HepG2 (cell line): ENCODE results near the gene MKRN1. TPM values are rescaled to one million over a fixed set of nuclear protein-coding genes. Genes with fewer than 3 reads are reported as not detected.

Source experiments
- ATAC-seq: fragments of 200-7000 bp; cut with Tn5 transposase; 3 replicates; pipeline ENCODE4 v1.9.1; 2020; ENCODE audit warnings: mild to moderate bottlenecking, moderate library complexity
- BruUV-seq: library from RNA; stranded (reverse); fragments of 400-500 nt; replicated peaks from 2 replicates; lab custom pipeline; 2021; lab: Mats Ljungman, UMichigan
- CTCF ChIA-PET: fragments of 300-600 bp; formaldehyde crosslinking; extraction: SDS; loops from one replicate; lab custom pipeline; 2021; ENCODE audit warnings: low total read pairs, inconsistent platforms, low intra/inter-chr PET ratio; lab: Yijun Ruan, JAX
- POLR2A ChIA-PET: fragments of 350-600 bp; sonication (Branson Sonifier 250); formaldehyde crosslinking; loops from one replicate; lab custom pipeline; 2020; ENCODE audit warnings: antibody characterized with exemption, inconsistent platforms; lab: Yijun Ruan, JAX
- DNase-seq: peaks from one replicate; pipeline ENCODE4 v3.0.0-alpha.2; 2015; ENCODE audit warnings: low spot score
- FAIRE-seq: peaks from 3 replicates; lab custom pipeline; 2011; peaks lifted over from hg19 to GRCh38; lab: Jason Lieb, UNC
- H2AFZ ChIP-seq: one replicate; pipeline ENCODE4 v1.6.1; 2011; ENCODE audit warnings: low read length, inconsistent platforms
- H3K27ac ChIP-seq: fragments of 300-600 bp; 3 replicates; pipeline ENCODE4 v1.8.0; 2011; ENCODE audit warnings: mixed run types, mild to moderate bottlenecking, mixed read lengths, low read length, inconsistent platforms; ENCODE audit not compliant: insufficient read depth; ENCODE audit errors: extremely low read length
- H3K27me3 ChIP-seq, 2 experiments: fragments of 200-600 bp in 1 of 2; 2 replicates in 1 of 2; 3 replicates in 1 of 2; pipeline versions ENCODE4 v1.6.0 to v1.8.0; 2011; ENCODE audit warnings: low read length in 2 of 2, mild to moderate bottlenecking in 2 of 2, moderate library complexity in 2 of 2, inconsistent platforms in 1 of 2; ENCODE audit not compliant: insufficient read depth in 2 of 2, control insufficient read depth in 1 of 2
- H3K36me3 ChIP-seq, 2 experiments: fragments of 200-600 bp in 1 of 2; replicated peaks in 1 of 2; 2 replicates in 1 of 2; 3 replicates in 1 of 2; pipeline versions ENCODE4 v1.5.1 to v1.8.0; 2011; ENCODE audit warnings: low read length in 2 of 2, inconsistent platforms in 1 of 2; ENCODE audit not compliant: insufficient read depth in 2 of 2, control insufficient read depth in 1 of 2
- H3K4me1 ChIP-seq: 2 replicates; pipeline ENCODE4 v1.5.1; 2012; ENCODE audit warnings: low read length, inconsistent platforms; ENCODE audit not compliant: insufficient read depth
- H3K4me2 ChIP-seq: 2 replicates; pipeline ENCODE4 v1.6.0; 2011; ENCODE audit warnings: low read depth, low read length, inconsistent platforms
- H3K4me3 ChIP-seq, 3 experiments: fragments of 200-600 bp in 1 of 3; sonication (generic), shearing (Covaris generic) in 1 of 3; replicated peaks in 1 of 3; 2 replicates each; pipeline ENCODE4 v1.5.1; 2011 to 2016; ENCODE audit warnings: low read length in 3 of 3, inconsistent platforms in 2 of 3, low read depth in 2 of 3, mild to moderate bottlenecking in 2 of 3, control low read depth in 1 of 3, mixed read lengths in 1 of 3; ENCODE audit not compliant: insufficient read depth in 1 of 3
- H3K79me2 ChIP-seq: one replicate; pipeline ENCODE4 v1.6.1; 2011; ENCODE audit warnings: low read length, inconsistent platforms; ENCODE audit not compliant: insufficient read depth
- H3K9ac ChIP-seq: 2 replicates; pipeline ENCODE4 v1.6.0; 2011; ENCODE audit warnings: mild to moderate bottlenecking, low read depth, low read length, inconsistent platforms; ENCODE audit not compliant: insufficient read depth
- H3K9me3 ChIP-seq: 2 replicates; pipeline ENCODE4 v1.5.1; 2012; ENCODE audit warnings: mild to moderate bottlenecking, low read length
- H4K20me1 ChIP-seq: 2 replicates; pipeline ENCODE4 v1.6.0; 2011; ENCODE audit warnings: inconsistent platforms, mild to moderate bottlenecking, low read length, moderate library complexity; ENCODE audit not compliant: insufficient read depth
- ATF7-NPFF ChIP-seq: sonication (generic); formaldehyde crosslinking; IDR thresholded peaks from 2 replicates; pipeline ENCODE4 v1.8.1; 2023; ENCODE audit warnings: mild to moderate bottlenecking, low read depth, missing genetic modification reagents, moderate library complexity
- MTA3 ChIP-seq: sonication (generic); formaldehyde crosslinking; IDR thresholded peaks from 2 replicates; pipeline ENCODE4 v1.4.0; 2020; ENCODE audit warnings: missing genetic modification reagents
- SRSF1 ChIP-seq: fragments of 200-400 bp; formaldehyde crosslinking; optimal IDR thresholded peaks from 2 replicates; pipeline ENCODE3; 2017; ENCODE audit warnings: mild to moderate bottlenecking, low read depth, low read length, moderate library complexity
- STAT5B ChIP-seq: sonication (generic); formaldehyde crosslinking; IDR thresholded peaks from 2 replicates; pipeline ENCODE4 v1.4.0; 2020; ENCODE audit warnings: missing genetic modification reagents
- ZNF430 ChIP-seq: sonication (generic); formaldehyde crosslinking; IDR thresholded peaks from 2 replicates; pipeline ENCODE4 v1.9.0; 2021; ENCODE audit warnings: mild to moderate bottlenecking, missing genetic modification reagents
- ZNF562 ChIP-seq: sonication (generic); formaldehyde crosslinking; IDR thresholded peaks from 2 replicates; pipeline ENCODE4 v1.8.0; 2022; ENCODE audit warnings: missing genetic modification reagents, borderline replicate concordance
- ZNF724P ChIP-seq: sonication (generic); formaldehyde crosslinking; IDR thresholded peaks from 2 replicates; pipeline ENCODE4 v1.8.0; 2022; ENCODE audit warnings: missing genetic modification reagents, borderline replicate concordance
- WGBS: methylation state at CpG from one replicate; pipeline ENCODE4 v1.1.6; 2017; ENCODE audit warnings: low lambda C conversion rate; 5-methylcytosine and 5-hydroxymethylcytosine counted together
- in situ Hi-C: cut with HindIII; loops from 2 replicates; pipeline ENCODE4 v1.10.0; 2017; ENCODE audit warnings: low pct_unique_long_range_greater_than_20kb; ENCODE audit not compliant: extremely low pct_ligation_motif_present
- intact Hi-C: fragments of 100-400 bp; cut with micrococcal nuclease; formaldehyde crosslinking; loops from one replicate; pipeline ENCODE4 v1.10.0; 2022; ENCODE audit not compliant: unreplicated experiment
- polyA plus RNA-seq, 8 experiments: library from polyadenylated mRNA; depleted of rRNA in 3 of 8; stranded (reverse) in 7 of 8; unstranded in 1 of 8; fragments of >200 nt; fragmentation: Illumina TruSeq in 4 of 8; extraction: Trizol in 4 of 8; gene quantifications; 2 replicates each; pipeline versions ENCODE4 v1.2.1 to v1.2.3, GENCODE V29; 2011 to 2016; ENCODE audit warnings: low read depth in 4 of 8, missing spikeins in 1 of 8, mixed read lengths in 1 of 8; ENCODE audit not compliant: insufficient read depth in 1 of 8
- total RNA-seq, 5 experiments: library from RNA; depleted of rRNA; stranded (reverse); fragments of >200 nt; fragmentation: Illumina TruSeq; extraction: Trizol; gene quantifications; 2 replicates each; pipeline ENCODE4 v1.2.3, GENCODE V29; 2016; ENCODE audit warnings: low read depth in 1 of 5
- TF ChIP-seq, protein P1 (sequence below): sonication (generic); formaldehyde crosslinking; IDR thresholded peaks from 2 replicates; pipeline ENCODE4 v1.4.0; 2020; ENCODE audit warnings: missing genetic modification reagents
- TF ChIP-seq, protein P2 (sequence below): sonication (generic); formaldehyde crosslinking; IDR thresholded peaks from 2 replicates; pipeline ENCODE4 v1.8.1; 2023; ENCODE audit warnings: mild to moderate bottlenecking, missing genetic modification reagents, borderline replicate concordance
- TF ChIP-seq, protein P3 (sequence below): sonication (generic); formaldehyde crosslinking; IDR thresholded peaks from 2 replicates; pipeline ENCODE4 v1.9.0; 2021; ENCODE audit warnings: missing genetic modification reagents, borderline replicate concordance

The MKRN1 gene
- total and polyA plus RNA-seq, 2 of the 13 experiments (the other 11 are each of a cell fraction or from before 2014, with no cell fraction given) = 28.5 to 32.8 TPM

DNA sequence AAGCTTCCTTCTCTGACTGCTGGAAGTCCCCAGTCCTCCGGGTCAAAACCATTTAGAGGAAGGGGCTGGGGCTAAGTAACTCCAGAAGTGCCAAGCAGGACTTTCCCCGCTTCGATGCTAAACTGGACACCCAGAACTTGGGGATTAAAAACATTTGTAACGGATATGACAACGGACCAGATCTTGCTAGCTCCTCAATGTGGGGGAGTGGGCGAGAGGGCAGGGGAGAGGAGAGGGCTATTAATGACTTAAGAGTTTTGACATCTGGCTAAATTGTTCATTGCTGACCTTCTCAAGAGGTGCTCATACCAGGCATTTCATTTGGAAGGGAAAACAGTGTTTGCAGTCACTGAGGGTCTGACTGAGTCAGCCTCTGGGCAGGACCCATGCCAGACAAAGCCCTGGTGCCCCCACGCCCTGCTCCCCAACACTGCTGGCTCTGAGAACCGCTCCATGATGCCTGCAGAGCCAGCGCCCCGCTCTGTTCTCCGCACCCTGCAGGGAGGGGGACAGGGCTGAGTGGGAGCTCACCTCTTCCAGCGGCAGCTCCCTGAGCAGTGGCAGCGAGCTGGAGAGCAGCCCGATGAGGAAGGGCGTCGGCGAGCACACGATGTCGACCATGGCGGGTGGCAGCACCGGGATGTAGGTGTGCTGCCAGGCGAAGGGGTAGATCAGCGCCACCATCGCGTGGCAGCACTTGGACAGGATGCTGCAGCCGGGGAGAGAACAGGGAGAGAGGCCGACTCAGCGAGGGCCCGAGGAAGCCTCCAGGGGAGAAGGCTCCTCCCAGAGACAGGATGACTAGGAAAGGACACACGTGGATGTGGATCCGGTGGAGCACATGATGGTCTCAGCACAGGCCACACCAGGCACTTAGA lies 47.7 kb upstream of the MKRN1 start:
- H3K27ac ChIP-seq = no peak overlapping the region
- DNase-seq (no peak), ATAC-seq (peak; percentile 39; the same call in 2 of the 3 replicates), FAIRE-seq (no peak)
- no TSS peak for BruUV-seq
- H3K79me2 ChIP-seq = no peaks in the 10 kb centered on the region
- H3K9me3 ChIP-seq = no peaks in the 10 kb centered on the region
- ChIA-PET POLR2A (no interaction called here), CTCF (no interaction called here)
- H3K4me3 ChIP-seq = no peak overlapping the region
- H3K36me3 ChIP-seq = no peaks in the 10 kb centered on the region
- no peak for TF ChIP-seq ZNF724P (CRISPR knock-in tag)
- TF ChIP-seq, protein P1, sequence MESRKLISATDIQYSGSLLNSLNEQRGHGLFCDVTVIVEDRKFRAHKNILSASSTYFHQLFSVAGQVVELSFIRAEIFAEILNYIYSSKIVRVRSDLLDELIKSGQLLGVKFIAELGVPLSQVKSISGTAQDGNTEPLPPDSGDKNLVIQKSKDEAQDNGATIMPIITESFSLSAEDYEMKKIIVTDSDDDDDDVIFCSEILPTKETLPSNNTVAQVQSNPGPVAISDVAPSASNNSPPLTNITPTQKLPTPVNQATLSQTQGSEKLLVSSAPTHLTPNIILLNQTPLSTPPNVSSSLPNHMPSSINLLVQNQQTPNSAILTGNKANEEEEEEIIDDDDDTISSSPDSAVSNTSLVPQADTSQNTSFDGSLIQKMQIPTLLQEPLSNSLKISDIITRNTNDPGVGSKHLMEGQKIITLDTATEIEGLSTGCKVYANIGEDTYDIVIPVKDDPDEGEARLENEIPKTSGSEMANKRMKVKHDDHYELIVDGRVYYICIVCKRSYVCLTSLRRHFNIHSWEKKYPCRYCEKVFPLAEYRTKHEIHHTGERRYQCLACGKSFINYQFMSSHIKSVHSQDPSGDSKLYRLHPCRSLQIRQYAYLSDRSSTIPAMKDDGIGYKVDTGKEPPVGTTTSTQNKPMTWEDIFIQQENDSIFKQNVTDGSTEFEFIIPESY = peak; percentile 92
- no peak overlapping the region for H2AFZ ChIP-seq
- WGBS = 63% methylated on average over 18 of the region's 31 CpGs
- no peaks in the 10 kb centered on the region for H4K20me1 ChIP-seq
- in situ Hi-C loops = no loop called here
- no peak overlapping the region for H3K9ac ChIP-seq
- H3K4me1 ChIP-seq = peaks cover 7% of the 10 kb centered on the region; the same call in 1 of the 2 replicates
- H3K4me2 ChIP-seq = no peak overlapping the region
- intact Hi-C loops = no loop called here
- peaks cover 0 to 18% of the 10 kb centered on the region in 2 experiments; a peak in 2 of 5 replicates for H3K27me3 ChIP-seq

DNA sequence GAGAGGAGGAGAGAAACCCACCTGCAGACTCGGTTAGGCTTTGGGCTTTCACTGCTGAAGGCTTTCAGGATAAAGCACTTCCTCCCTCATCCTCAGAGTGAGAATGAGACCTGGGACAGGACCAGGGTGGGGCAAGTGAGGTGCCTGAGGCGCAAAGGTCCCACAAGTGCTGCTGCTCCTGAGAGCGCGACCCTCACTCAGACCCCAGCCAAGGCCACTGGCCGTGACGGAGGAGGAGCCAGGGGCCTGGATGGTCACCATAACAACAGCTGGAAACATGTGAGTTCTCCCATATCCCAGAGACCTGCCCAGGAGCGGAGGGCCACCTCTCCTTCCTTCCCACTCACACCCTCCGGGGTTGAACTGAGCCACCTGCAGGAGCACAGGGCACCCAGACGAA lies 46.9 kb upstream of the MKRN1 start:
- Histone ChIP-seq H3K79me2 (no peaks in the 10 kb centered on the region), H3K27ac (no peak overlapping the region), H4K20me1 (no peaks in the 10 kb centered on the region), H3K4me1 (peaks cover 14% of the 10 kb centered on the region; the same call in 1 of the 2 replicates), H3K27me3 (peaks cover 0 to 18% of the 10 kb centered on the region in 2 experiments; a peak in 2 of 5 replicates), H2AFZ (no peak overlapping the region), H3K4me3 (no peak overlapping the region), H3K9me3 (no peaks in the 10 kb centered on the region), H3K9ac (no peak overlapping the region), H3K36me3 (no peaks in the 10 kb centered on the region), H3K4me2 (no peak overlapping the region)
- 13% methylated on average over 4 of the region's 9 CpGs for WGBS
- DNase-seq (no peak), ATAC-seq (peak; percentile 50), FAIRE-seq (no peak)
- BruUV-seq = no TSS peak
- in situ Hi-C loops = no loop called here
- CTCF ChIA-PET = no interaction called here
- POLR2A ChIA-PET = no interaction called here
- intact Hi-C loops = no loop called here
- TF ChIP-seq ZNF562 (CRISPR knock-in tag) (no peak), MTA3 (CRISPR knock-in tag) (no peak), STAT5B (no peak), SRSF1 (no peak), ATF7-NPFF (CRISPR knock-in tag) (no peak), ZNF430 (CRISPR knock-in tag) (no peak)
- TF ChIP-seq, protein P2, sequence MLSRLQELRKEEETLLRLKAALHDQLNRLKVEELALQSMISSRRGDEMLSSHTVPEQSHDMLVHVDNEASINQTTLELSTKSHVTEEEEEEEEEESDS (CRISPR knock-in tag) = no peak
- TF ChIP-seq, protein P3, sequence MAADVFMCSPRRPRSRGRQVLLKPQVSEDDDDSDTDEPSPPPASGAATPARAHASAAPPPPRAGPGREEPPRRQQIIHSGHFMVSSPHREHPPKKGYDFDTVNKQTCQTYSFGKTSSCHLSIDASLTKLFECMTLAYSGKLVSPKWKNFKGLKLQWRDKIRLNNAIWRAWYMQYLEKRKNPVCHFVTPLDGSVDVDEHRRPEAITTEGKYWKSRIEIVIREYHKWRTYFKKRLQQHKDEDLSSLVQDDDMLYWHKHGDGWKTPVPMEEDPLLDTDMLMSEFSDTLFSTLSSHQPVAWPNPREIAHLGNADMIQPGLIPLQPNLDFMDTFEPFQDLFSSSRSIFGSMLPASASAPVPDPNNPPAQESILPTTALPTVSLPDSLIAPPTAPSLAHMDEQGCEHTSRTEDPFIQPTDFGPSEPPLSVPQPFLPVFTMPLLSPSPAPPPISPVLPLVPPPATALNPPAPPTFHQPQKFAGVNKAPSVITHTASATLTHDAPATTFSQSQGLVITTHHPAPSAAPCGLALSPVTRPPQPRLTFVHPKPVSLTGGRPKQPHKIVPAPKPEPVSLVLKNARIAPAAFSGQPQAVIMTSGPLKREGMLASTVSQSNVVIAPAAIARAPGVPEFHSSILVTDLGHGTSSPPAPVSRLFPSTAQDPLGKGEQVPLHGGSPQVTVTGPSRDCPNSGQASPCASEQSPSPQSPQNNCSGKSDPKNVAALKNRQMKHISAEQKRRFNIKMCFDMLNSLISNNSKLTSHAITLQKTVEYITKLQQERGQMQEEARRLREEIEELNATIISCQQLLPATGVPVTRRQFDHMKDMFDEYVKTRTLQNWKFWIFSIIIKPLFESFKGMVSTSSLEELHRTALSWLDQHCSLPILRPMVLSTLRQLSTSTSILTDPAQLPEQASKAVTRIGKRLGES = no peak
